ENCODE results near the gene HLA-DRB5. TPM values are rescaled to one million over a fixed set of nuclear protein-coding genes. Genes with fewer than 3 reads are reported as not detected.
"Not testable (repeated sequence)": the region's sequence is repeated elsewhere in the genome, so short reads cannot be mapped to it uniquely, and the experiment has no call there.

HLA-DRB5 gene
- total and polyA plus RNA-seq, 2 experiments from 2014 or later = 0.19 TPM; not detected in 1

DNA sequence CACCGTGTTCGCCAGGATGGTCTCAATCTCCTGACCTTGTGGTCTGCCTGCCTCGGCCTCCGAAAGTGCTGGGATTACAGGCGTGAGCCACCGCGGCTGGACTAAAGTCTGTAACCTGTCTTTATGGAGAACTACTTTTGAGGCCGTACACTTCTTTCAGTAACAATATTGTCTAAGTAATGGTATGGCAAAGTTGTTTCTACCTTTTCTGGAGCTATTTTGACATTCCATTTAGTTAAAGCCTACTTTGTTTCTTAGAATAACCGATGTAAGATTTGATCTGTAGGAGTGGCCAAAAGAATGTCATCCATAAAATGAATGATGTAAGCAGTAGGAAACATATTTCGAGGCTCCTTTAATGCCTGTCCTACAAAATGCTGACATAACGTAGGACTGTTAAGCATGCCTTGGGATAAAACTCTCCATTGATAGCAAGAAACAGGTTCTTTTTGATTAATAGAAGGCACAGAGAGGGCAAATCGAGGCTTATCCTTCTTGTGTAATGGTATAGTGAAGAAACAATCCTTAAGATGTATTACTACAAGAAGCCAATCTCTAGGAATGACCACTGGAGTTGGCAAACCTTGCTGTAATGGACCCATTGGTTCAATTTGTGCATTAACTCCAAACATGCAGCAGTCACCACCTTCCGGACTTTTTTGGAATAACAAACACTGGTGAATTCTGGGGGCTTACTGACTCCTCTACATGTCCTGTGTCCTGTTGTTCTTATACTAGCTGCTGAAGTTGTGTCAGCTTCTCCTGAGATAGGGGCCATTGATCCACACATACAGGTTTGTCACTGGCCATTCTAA is 54.5 kb downstream of the HLA-DRB5 start:
- no peaks in the 10 kb centered on the region for H3K27me3 ChIP-seq (replicated peaks; ENCODE audit: insufficient read depth)
- no peaks in the 10 kb centered on the region for H3K9me3 ChIP-seq (ENCODE audit: low read depth)
- H3K79me2 ChIP-seq (ENCODE audit: insufficient read depth) = no peaks in the 10 kb centered on the region
- H3K36me3 ChIP-seq (ENCODE audit: low read depth) = no peaks in the 10 kb centered on the region
- H3K4me3 ChIP-seq = no peak overlapping the region
- TF ChIP-seq EZH2 (IDR thresholded peaks at IDR 0.05; ENCODE audit: insufficient read depth, poor library complexity, severe bottlenecking) = no peak
- TF ChIP-seq EZH2phosphoT487 (IDR thresholded peaks at IDR 0.05; ENCODE audit: insufficient read depth, low read depth) = no peak
- H3K27ac ChIP-seq = no peak overlapping the region
- in situ Hi-C loops (cut with MboI) = no loop called here
- H3K9me2 ChIP-seq (ENCODE audit: insufficient read depth) = no peaks in the 10 kb centered on the region
- H3K4me2 ChIP-seq (ENCODE audit: unreplicated experiment) = no peak overlapping the region
- H2AFZ ChIP-seq = no peak overlapping the region
- H3K9ac ChIP-seq = no peak overlapping the region
- no peaks in the 10 kb centered on the region for H4K20me1 ChIP-seq (ENCODE audit: insufficient read depth)
- 48 to 55% methylated on average over 13 of the region's 13 CpGs for WGBS, 2 experiments (ENCODE audit: low coverage in 1 of 2, low lambda C conversion rate in 2 of 2, missing lambda C conversion rate in 2 of 2)
- DNase-seq = no peak
- H3K4me1 ChIP-seq (ENCODE audit: insufficient read depth) = no peaks in the 10 kb centered on the region
- no peaks in the 10 kb centered on the region for H3F3A ChIP-seq (ENCODE audit: insufficient read depth)

DNA sequence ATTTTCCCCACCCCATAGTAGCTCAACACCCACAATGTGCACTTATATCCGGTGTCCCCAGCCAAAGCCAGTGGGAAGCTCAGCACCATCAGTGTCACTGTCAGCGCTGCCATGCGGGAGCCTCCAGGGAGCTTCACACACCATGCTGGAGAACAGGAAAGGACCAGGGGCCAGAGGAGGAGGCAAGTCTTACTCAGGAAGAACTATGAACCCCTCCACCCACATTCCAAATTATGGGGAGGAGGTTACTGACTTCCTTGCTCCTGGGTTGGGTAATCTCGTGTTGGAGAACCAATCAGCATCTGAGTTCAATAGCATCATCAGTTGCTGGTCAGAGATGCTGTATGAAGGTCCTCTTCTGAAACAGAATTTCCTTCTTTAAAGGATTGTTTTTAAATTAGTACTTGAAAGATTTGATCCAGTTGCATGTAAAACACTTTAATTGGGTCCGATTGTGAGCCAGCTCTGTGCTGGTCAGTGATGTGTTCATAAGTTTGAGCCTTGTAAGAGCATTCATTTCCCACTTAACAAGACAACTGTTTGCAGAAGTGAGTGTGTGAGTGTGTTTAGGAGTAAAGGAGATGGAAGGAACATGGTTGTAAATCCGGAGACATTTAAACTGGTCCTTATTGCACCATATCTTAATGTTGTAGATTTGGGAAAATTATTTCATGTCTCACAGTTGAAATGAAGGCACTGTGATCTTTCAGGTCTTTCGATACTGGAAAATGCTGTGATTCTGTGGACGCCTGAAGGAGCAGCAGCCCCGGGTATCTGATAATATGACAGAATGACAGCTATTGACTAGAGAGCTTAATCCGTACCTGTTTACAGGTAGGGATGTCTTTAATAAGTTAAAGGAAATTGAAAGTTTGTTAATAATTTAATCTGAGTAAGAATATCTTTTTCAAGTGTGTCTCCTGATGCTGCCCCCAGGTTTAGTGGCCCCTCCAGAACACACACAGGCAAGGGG is 56.4 kb downstream of the HLA-DRB5 start:
- H3F3A ChIP-seq (ENCODE audit: insufficient read depth); H2AFZ ChIP-seq; H3K4me2 ChIP-seq (ENCODE audit: unreplicated experiment); H3K9me3 ChIP-seq (ENCODE audit: low read depth); H3K27me3 ChIP-seq (replicated peaks; ENCODE audit: insufficient read depth); H3K27ac ChIP-seq; H3K4me1 ChIP-seq (ENCODE audit: insufficient read depth); H3K9ac ChIP-seq; H3K9me2 ChIP-seq (ENCODE audit: insufficient read depth); H3K79me2 ChIP-seq (ENCODE audit: insufficient read depth); in situ Hi-C loops (cut with MboI); H3K36me3 ChIP-seq (ENCODE audit: low read depth); H4K20me1 ChIP-seq (ENCODE audit: insufficient read depth); H3K4me3 ChIP-seq: not testable (repeated sequence)
- DNase-seq = peak; percentile 14
- WGBS, 2 experiments (ENCODE audit: low coverage in 1 of 2, low lambda C conversion rate in 2 of 2, missing lambda C conversion rate in 2 of 2) = 32 to 35% methylated on average over 10 of the region's 10 CpGs

DNA sequence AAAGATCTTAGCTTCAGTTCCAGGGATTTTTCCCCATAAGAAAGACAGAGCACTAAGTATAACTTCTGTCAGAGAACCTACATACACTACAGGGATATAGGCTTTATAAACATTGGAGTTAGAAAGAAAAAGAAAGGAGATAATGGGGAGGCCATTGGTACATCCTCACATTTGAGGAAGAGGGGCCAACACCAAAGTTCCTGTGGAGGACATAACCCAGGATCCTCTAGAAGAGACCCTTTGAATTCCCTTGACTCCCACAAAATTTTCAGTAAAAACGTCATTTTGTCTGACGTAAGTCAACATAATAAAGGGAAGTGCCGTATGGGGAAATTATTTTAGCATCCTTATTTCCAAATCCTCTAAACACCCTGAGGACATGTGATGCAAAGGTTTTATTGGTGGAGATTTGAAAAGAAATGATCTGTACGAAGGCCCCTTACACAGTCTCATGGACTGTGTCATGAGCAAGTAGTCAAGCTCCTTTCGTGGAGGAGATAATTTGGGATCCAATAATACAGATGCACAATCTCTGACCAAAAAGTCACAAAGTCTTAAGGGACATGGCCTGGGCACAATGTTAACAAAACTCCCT is 57.2 kb downstream of the HLA-DRB5 start:
- H2AFZ ChIP-seq = no peak overlapping the region
- DNase-seq = no peak
- H3K9me3 ChIP-seq (ENCODE audit: low read depth) = no peaks in the 10 kb centered on the region
- no peaks in the 10 kb centered on the region for H3F3A ChIP-seq (ENCODE audit: insufficient read depth)
- TF ChIP-seq EZH2phosphoT487 (IDR thresholded peaks at IDR 0.05; ENCODE audit: insufficient read depth, low read depth) = no peak
- no peak for TF ChIP-seq EZH2 (IDR thresholded peaks at IDR 0.05; ENCODE audit: insufficient read depth, poor library complexity, severe bottlenecking)
- H4K20me1 ChIP-seq (ENCODE audit: insufficient read depth) = no peaks in the 10 kb centered on the region
- H3K27me3 ChIP-seq (replicated peaks; ENCODE audit: insufficient read depth) = no peaks in the 10 kb centered on the region
- H3K36me3 ChIP-seq (ENCODE audit: low read depth) = no peaks in the 10 kb centered on the region
- H3K27ac ChIP-seq = no peak overlapping the region
- H3K4me2 ChIP-seq (ENCODE audit: unreplicated experiment) = no peak overlapping the region
- no peaks in the 10 kb centered on the region for H3K79me2 ChIP-seq (ENCODE audit: insufficient read depth)
- no peaks in the 10 kb centered on the region for H3K4me1 ChIP-seq (ENCODE audit: insufficient read depth)
- no peak overlapping the region for H3K9ac ChIP-seq
- no peak overlapping the region for H3K4me3 ChIP-seq
- H3K9me2 ChIP-seq (ENCODE audit: insufficient read depth) = no peaks in the 10 kb centered on the region
- in situ Hi-C loops (cut with MboI) = no loop called here
- 57 to 64% methylated on average over 5 of the region's 5 CpGs for WGBS, 2 experiments (ENCODE audit: low coverage in 1 of 2, low lambda C conversion rate in 2 of 2, missing lambda C conversion rate in 2 of 2)

DNA sequence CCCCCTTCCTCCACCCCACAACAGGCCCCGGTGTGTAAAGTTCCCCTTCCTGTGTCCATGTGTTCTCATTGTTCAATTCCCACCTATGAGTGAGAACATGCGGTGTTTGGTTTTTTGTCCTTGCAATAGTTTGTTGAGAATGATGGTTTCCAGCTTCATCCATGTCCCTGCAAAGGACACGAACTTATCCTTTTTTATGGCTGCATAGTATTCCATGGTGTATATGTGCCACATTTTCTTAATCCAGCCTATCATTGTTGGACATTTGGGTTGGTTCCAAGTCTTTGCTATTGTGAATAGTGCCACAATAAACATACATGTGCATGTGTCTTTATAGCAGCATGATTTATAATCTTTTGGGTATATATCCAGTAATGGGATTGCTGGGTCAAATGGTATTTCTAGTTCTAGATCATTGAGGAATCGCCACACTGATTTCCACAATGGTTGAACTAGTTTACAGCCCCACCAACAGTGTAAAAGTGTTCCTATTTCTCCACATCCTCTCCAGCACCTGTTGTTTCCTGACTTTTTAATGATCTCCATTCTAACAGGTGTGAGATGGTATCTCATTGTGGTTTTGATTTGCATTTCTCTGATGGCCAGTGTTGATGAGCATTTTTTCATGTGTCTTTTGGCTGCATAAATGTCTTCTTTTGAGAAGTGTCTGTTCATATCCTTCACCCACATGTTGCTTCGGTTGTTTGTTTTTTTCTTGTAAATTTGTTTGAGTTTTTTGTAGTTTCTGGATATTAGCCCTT is 62.2 kb downstream of the HLA-DRB5 start:
- in situ Hi-C loops (cut with MboI); H2AFZ ChIP-seq; H3K4me2 ChIP-seq (ENCODE audit: unreplicated experiment); H3K4me1 ChIP-seq (ENCODE audit: insufficient read depth); H4K20me1 ChIP-seq (ENCODE audit: insufficient read depth); H3K36me3 ChIP-seq (ENCODE audit: low read depth); H3K4me3 ChIP-seq; H3K27me3 ChIP-seq (replicated peaks; ENCODE audit: insufficient read depth); H3K9me3 ChIP-seq (ENCODE audit: low read depth); H3K79me2 ChIP-seq (ENCODE audit: insufficient read depth); H3K27ac ChIP-seq; DNase-seq; H3K9ac ChIP-seq; H3F3A ChIP-seq (ENCODE audit: insufficient read depth); H3K9me2 ChIP-seq (ENCODE audit: insufficient read depth): not testable (repeated sequence)
- WGBS, 2 experiments (ENCODE audit: low coverage in 1 of 2, low lambda C conversion rate in 2 of 2, missing lambda C conversion rate in 2 of 2) = 39 to 44% methylated on average over 4 to 5 of the region's 5 CpGs

Small RNA genes lying within 50 kb of the gene (small RNA-seq; reads per million reads assigned to genes)
- gene RNU1-61P (ENCODE audit: low read depth, low replicate concordance) = not detected

Other genes with a start within 250 kb of the HLA-DRB5 start
- not detected in 2 replicates for gene TSBP1, start 158.4 kb downstream of the HLA-DRB5 start, total RNA-seq (2014; rRNA removed; shearing (Covaris generic))
- not detected in 2 replicates for gene TSBP1, start 158.4 kb downstream of the HLA-DRB5 start, polyA plus RNA-seq (2016; fragmentation: Nextera tagmentation; extraction: Ambion mirVana)
- gene BTNL2, start 123.1 kb downstream of the HLA-DRB5 start, total RNA-seq (2014; rRNA removed; shearing (Covaris generic)) = not detected in 2 replicates
- not detected in 2 replicates for gene BTNL2, start 123.1 kb downstream of the HLA-DRB5 start, polyA plus RNA-seq (2016; fragmentation: Nextera tagmentation; extraction: Ambion mirVana)
- gene HLA-DRA, start 90.4 kb downstream of the HLA-DRB5 start, total RNA-seq (2014; rRNA removed; shearing (Covaris generic)) = 0.89 TPM in 1 of 2 replicates, not detected in the other
- 0.80 and 2.0 TPM in 2 replicates for gene HLA-DRA, start 90.4 kb downstream of the HLA-DRB5 start, polyA plus RNA-seq (2016; fragmentation: Nextera tagmentation; extraction: Ambion mirVana)
- not detected in 2 replicates for gene HLA-DRB1, start 59.6 kb upstream of the HLA-DRB5 start, total RNA-seq (2014; rRNA removed; shearing (Covaris generic))
- 0.21 and 0.52 TPM in 2 replicates for gene HLA-DRB1, start 59.6 kb upstream of the HLA-DRB5 start, polyA plus RNA-seq (2016; fragmentation: Nextera tagmentation; extraction: Ambion mirVana)
- gene HLA-DQA1, start 107.1 kb upstream of the HLA-DRB5 start, total RNA-seq (2014; rRNA removed; shearing (Covaris generic)) = not detected in 2 replicates
- 0.28 TPM in 1 of 2 replicates, not detected in the other for gene HLA-DQA1, start 107.1 kb upstream of the HLA-DRB5 start, polyA plus RNA-seq (2016; fragmentation: Nextera tagmentation; extraction: Ambion mirVana)
- not detected in 2 replicates for gene HLA-DQB1, start 136.4 kb upstream of the HLA-DRB5 start, total RNA-seq (2014; rRNA removed; shearing (Covaris generic))
- not detected in 2 replicates for gene HLA-DQB1, start 136.4 kb upstream of the HLA-DRB5 start, polyA plus RNA-seq (2016; fragmentation: Nextera tagmentation; extraction: Ambion mirVana)
- gene HLA-DQA2, start 211.1 kb upstream of the HLA-DRB5 start, total RNA-seq (2014; rRNA removed; shearing (Covaris generic)) = not detected in 2 replicates
- gene HLA-DQA2, start 211.1 kb upstream of the HLA-DRB5 start, polyA plus RNA-seq (2016; fragmentation: Nextera tagmentation; extraction: Ambion mirVana) = not detected in 2 replicates
- not detected in 2 replicates for gene HLA-DQB2, start 233.2 kb upstream of the HLA-DRB5 start, total RNA-seq (2014; rRNA removed; shearing (Covaris generic))
- gene HLA-DQB2, start 233.2 kb upstream of the HLA-DRB5 start, polyA plus RNA-seq (2016; fragmentation: Nextera tagmentation; extraction: Ambion mirVana) = not detected in 2 replicates